Measurements from ENCODE around the gene KNOP1. TPM values are rescaled to one million over a fixed set of nuclear protein-coding genes. Genes with fewer than 3 reads are reported as not detected.
A peak's percentile ranks its signal among the peaks of the same experiment; 100 is the strongest.

The KNOP1 gene
- total and polyA plus RNA-seq, 2 of the 13 experiments (the other 11 are each of a cell fraction or from before 2014, with no cell fraction given), result 21.2 to 57.5 TPM

DNA sequence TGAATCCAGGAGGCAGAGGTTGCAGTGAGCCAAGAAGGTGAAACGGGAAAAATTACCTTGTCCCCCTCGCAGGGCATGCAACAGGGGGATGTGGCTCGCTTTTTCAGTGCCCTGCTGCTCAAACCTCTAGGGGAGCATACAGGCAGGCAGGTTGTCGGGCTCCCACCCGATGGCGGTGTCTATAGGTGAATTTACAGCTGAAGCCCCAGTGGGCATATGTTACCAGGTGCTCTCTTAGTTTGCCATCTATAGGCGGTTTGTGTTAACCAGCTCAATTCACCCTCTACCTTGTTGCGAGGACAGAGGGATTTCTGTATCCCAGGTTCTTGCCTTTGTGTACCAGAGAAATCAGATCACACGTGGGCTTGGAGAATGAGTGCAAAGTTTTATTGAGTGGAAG lies 49.0 kb upstream of the KNOP1 start (continued):
- TF ChIP-seq, protein P1, sequence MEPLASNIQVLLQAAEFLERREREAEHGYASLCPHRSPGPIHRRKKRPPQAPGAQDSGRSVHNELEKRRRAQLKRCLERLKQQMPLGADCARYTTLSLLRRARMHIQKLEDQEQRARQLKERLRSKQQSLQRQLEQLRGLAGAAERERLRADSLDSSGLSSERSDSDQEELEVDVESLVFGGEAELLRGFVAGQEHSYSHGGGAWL (CRISPR knock-in tag; IDR thresholded peaks at IDR 0.05), result no peak
- TF ChIP-seq FOXA3 (CRISPR knock-in tag; IDR thresholded peaks at IDR 0.05) (no peak), ZNF709 (CRISPR knock-in tag; IDR thresholded peaks at IDR 0.05) (no peak), TAF1 (CRISPR knock-in tag; IDR thresholded peaks at IDR 0.05) (no peak)
- TF ChIP-seq, protein P2, sequence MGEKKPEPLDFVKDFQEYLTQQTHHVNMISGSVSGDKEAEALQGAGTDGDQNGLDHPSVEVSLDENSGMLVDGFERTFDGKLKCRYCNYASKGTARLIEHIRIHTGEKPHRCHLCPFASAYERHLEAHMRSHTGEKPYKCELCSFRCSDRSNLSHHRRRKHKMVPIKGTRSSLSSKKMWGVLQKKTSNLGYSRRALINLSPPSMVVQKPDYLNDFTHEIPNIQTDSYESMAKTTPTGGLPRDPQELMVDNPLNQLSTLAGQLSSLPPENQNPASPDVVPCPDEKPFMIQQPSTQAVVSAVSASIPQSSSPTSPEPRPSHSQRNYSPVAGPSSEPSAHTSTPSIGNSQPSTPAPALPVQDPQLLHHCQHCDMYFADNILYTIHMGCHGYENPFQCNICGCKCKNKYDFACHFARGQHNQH (CRISPR knock-in tag; IDR thresholded peaks at IDR 0.05), result no peak

DNA sequence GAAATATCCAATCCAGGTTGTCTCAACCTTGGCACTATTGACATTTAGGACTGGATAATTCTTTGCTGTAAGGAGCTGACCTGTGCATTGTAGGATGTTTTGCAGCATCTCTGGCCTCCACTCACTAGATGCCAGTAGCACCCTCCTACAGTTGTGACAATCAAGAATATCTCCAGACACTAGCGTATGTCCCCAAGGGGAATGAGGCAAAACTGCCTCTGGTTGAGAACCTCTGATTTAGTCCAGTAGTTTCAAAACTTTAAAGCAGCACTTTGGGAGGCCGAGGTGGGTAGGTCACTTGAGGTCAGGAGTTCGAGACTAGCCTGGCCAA lies 48.5 kb upstream of the KNOP1 start:
- FAIRE-seq, result no peak

More for the DNA sequence above, 48.5 kb upstream of the KNOP1 start:
- Histone ChIP-seq H3K4me1 (ENCODE audit: insufficient read depth, low read length) (no peaks in the 10 kb centered on the region), H3K27ac (ENCODE audit: extremely low read length, insufficient read depth, low read length) (no peak overlapping the region), H3K9ac (ENCODE audit: insufficient read depth, low read depth, low read length) (no peak overlapping the region), H3K4me3 (replicated peaks in 1 of 3; ENCODE audit: insufficient read depth in 1 of 3, low read depth in 2 of 3, low read length in 3 of 3) (no peak overlapping the region), H3K79me2 (ENCODE audit: insufficient read depth, low read length) (no peaks in the 10 kb centered on the region), H2AFZ (ENCODE audit: low read length) (no peak overlapping the region), H3K4me2 (ENCODE audit: low read depth, low read length) (no peak overlapping the region), H3K36me3 (replicated peaks in 1 of 2; ENCODE audit: control insufficient read depth in 1 of 2, insufficient read depth in 2 of 2, low read length in 2 of 2) (no peaks in the 10 kb centered on the region), H4K20me1 (ENCODE audit: insufficient read depth, low read length) (no peaks in the 10 kb centered on the region), H3K9me3 (ENCODE audit: low read length) (no peaks in the 10 kb centered on the region; the same call in 1 of the 2 replicates), H3K27me3 (ENCODE audit: control insufficient read depth in 1 of 2, insufficient read depth in 2 of 2, low read length in 2 of 2) (no peaks in the 10 kb centered on the region)
- no peak for ATAC-seq
- in situ Hi-C loops (cut with HindIII; ENCODE audit: extremely low pct_ligation_motif_present, low pct_unique_long_range_greater_than_20kb), result no loop called here
- CTCF ChIA-PET (ENCODE audit: low intra/inter-chr PET ratio, low total read pairs), result no interaction called here
- intact Hi-C loops (cut with micrococcal nuclease; ENCODE audit: unreplicated experiment), result no loop called here
- no TSS peak for BruUV-seq (replicated peaks)
- TF ChIP-seq PHF8 (CRISPR knock-in tag; IDR thresholded peaks at IDR 0.05) (0 out of 2 replicates have a peak, but pooled peaks have one; percentile 18), ZEB1 (IDR thresholded peaks at IDR 0.05; ENCODE audit: insufficient replicate concordance, low read depth) (no peak)
- WGBS (ENCODE audit: low lambda C conversion rate), result 96% methylated on average over 3 of the region's 3 CpGs
- no peak for DNase-seq (ENCODE audit: low spot score)
- POLR2A ChIA-PET, result no interaction called here

Measured in HepG2 (cell line).